Measurements from ENCODE around the gene TMEM154. TPM values are rescaled to one million over a fixed set of nuclear protein-coding genes. Genes with fewer than 3 reads are reported as not detected.

TMEM154 gene
- total and polyA plus RNA-seq, 11 donors = 0.27 to 8.0 (median 1.6) TPM

DNA sequence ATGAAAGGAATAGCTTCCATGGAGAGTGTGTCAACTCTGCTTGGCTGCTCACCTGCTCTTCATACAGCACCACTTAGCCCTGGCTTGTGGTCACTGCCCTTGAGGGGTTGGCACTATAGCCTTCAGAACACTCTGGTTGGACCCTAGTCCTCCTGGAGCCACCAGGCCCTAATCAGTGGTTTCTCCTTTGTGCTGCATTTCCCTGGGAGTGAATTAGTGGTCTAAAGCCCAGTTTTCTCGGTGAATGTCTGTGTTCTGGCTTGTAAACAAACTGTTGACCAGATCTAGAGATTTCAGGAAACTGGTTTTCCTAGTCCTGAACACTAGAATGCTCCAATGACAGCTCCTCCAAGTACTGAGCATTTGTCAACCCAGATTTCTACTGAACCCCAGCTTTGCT, 28.6 kb upstream of the TMEM154 start:
- DNase-seq (no peak), ATAC-seq (no peak)
- H3K4me1 ChIP-seq = no peaks in the 10 kb centered on the region
- no peak for TF ChIP-seq CTCF (IDR thresholded peaks at IDR 0.05)
- no peak for TF ChIP-seq POLR2A (IDR thresholded peaks at IDR 0.05)
- no peaks in the 10 kb centered on the region for H3K27me3 ChIP-seq
- intact Hi-C loops (cut with DNase I) = no loop called here
- H3K9me3 ChIP-seq = peaks cover 0 to 6% (median 0%) of the 10 kb centered on the region in 12 donors
- no peak overlapping the region for H3K27ac ChIP-seq
- no peaks in the 10 kb centered on the region for H3K36me3 ChIP-seq
- H3K4me3 ChIP-seq = no peak overlapping the region
- 40 to 63% (median 56%) methylated on average over 1 of the region's 1 CpG for WGBS, 4 donors

- intact Hi-C loops (cut with DNase I) = no loop called here
- Histone ChIP-seq H3K36me3 (no peaks in the 10 kb centered on the region), H3K27me3 (no peaks in the 10 kb centered on the region), H3K9me3 (peaks cover 0 to 6% (median 0%) of the 10 kb centered on the region in 12 donors), H3K4me1 (no peaks in the 10 kb centered on the region), H3K4me3 (no peak overlapping the region), H3K27ac (no peak overlapping the region)
- no peak for TF ChIP-seq CTCF (IDR thresholded peaks at IDR 0.05)
- no peak for TF ChIP-seq POLR2A (IDR thresholded peaks at IDR 0.05)
- DNase-seq (no peak), ATAC-seq (no peak)
- WGBS, 4 donors = 54 to 67% (median 62%) methylated on average over 5 of the region's 5 CpGs
Measured at GRCh38 chr4:152707632-152708031, 27.8 kb upstream of the TMEM154 start.

DNA sequence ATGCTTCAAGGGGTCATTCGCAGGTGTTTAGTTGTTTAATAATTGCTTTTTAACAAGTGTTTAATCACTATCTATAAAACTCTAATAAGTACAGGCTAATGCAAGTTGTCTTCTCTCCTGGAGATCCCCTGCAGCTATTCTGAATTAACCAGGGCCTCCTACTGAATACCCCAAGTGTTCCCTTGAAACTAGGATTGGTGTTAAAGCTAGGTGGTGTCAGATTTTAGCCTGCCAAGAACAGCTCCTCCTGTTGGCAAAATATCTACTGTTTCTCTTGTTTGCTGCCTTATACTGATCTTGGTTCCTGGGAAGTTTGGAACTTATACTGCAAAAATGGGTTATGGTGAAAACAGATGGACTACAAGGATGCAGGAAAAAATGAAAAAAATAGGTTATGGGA, 26.1 kb upstream of the TMEM154 start:
- DNase-seq (no peak), ATAC-seq (no peak)
- H3K27me3 ChIP-seq = peaks cover 0 to 7% (median 0%) of the 10 kb centered on the region in 9 donors
- 78 to 100% (median 86%) methylated on average over 1 of the region's 1 CpG for WGBS, 4 donors
- no peaks in the 10 kb centered on the region for H3K36me3 ChIP-seq
- H3K27ac ChIP-seq = no peak overlapping the region
- TF ChIP-seq CTCF (IDR thresholded peaks at IDR 0.05) (no peak), POLR2A (IDR thresholded peaks at IDR 0.05) (no peak)
- H3K4me1 ChIP-seq = no peaks in the 10 kb centered on the region
- intact Hi-C loops (cut with DNase I) = no loop called here
- no peak overlapping the region for H3K4me3 ChIP-seq
- peaks cover 0 to 6% (median 0%) of the 10 kb centered on the region in 12 donors for H3K9me3 ChIP-seq

GRCh38 chr4:152704788-152705187, 25.0 kb upstream of the TMEM154 start:
- Histone ChIP-seq H3K36me3 (no peaks in the 10 kb centered on the region), H3K27ac (no peak overlapping the region), H3K9me3 (peaks cover 0 to 6% (median 0%) of the 10 kb centered on the region in 12 donors), H3K4me3 (no peak overlapping the region), H3K27me3 (peaks cover 0 to 7% (median 0%) of the 10 kb centered on the region in 9 donors), H3K4me1 (no peaks in the 10 kb centered on the region)
- 89 to 96% (median 91%) methylated on average over 1 of the region's 1 CpG for WGBS, 4 donors
- no peak for DNase-seq
- intact Hi-C loops (cut with DNase I) = no loop called here
- no peak for ATAC-seq
- TF ChIP-seq CTCF (IDR thresholded peaks at IDR 0.05) (no peak), POLR2A (IDR thresholded peaks at IDR 0.05) (no peak)
